SK-N-SH (cell line): ENCODE results near the gene IDH3G. TPM values are rescaled to one million over a fixed set of nuclear protein-coding genes. Genes with fewer than 3 reads are reported as not detected.

Experiments
- CTCF ChIA-PET: fragments of 300-600, 350-600 bp; formaldehyde crosslinking; extraction: SDS; loops from one replicate; lab custom pipeline; 2021; lab: Yijun Ruan, JAX
- POLR2A ChIA-PET: fragments of 350-600 bp; sonication (Branson Sonifier 250); formaldehyde crosslinking; extraction: SDS; loops from one replicate; lab custom pipeline; 2020; ENCODE audit warnings: antibody characterized with exemption, inconsistent platforms; lab: Yijun Ruan, JAX
- DNase-seq: peaks from one replicate; pipeline ENCODE4 v3.0.0; 2012
- H2AFZ ChIP-seq: fragments of 200-600 bp; sonication (generic); 2 replicates; pipeline ENCODE4 v1.8.1; 2016; ENCODE audit warnings: antibody characterized with exemption, mild to moderate bottlenecking, low read depth
- H3F3A ChIP-seq: fragments of 200-600 bp; sonication (generic); replicated peaks from 2 replicates; pipeline ENCODE3; 2016; ENCODE audit warnings: antibody characterized with exemption, mild to moderate bottlenecking; ENCODE audit not compliant: insufficient read depth
- H3K27ac ChIP-seq, 2 experiments: fragments of 200-500 bp in 1 of 2; fragments of 200-600 bp in 1 of 2; sonication (Bioruptor generic) in 1 of 2; sonication (generic), shearing (Covaris generic) in 1 of 2; 2 replicates each; pipeline versions ENCODE4 v1.5.1 to v1.6.1; 2014 to 2016; ENCODE audit warnings: low read depth in 2 of 2, inconsistent platforms in 1 of 2, low read length in 1 of 2, mild to moderate bottlenecking in 1 of 2, mixed read lengths in 1 of 2
- H3K27me3 ChIP-seq: fragments of 200-600 bp; sonication (generic), shearing (Covaris generic); 2 replicates; pipeline ENCODE4 v1.6.1; 2016; ENCODE audit warnings: mixed run types; ENCODE audit not compliant: insufficient read depth
- H3K36me3 ChIP-seq, 2 experiments: fragments of 200-500 bp in 1 of 2; fragments of 200-600 bp in 1 of 2; sonication (Bioruptor generic) in 1 of 2; sonication (generic) in 1 of 2; replicated peaks in 1 of 2; 2 replicates each; pipeline versions ENCODE3 to v1.5.1; 2014 to 2016; ENCODE audit warnings: low read length in 1 of 2, mild to moderate bottlenecking in 1 of 2; ENCODE audit not compliant: insufficient read depth in 2 of 2, control insufficient read depth in 1 of 2
- H3K4me1 ChIP-seq, 2 experiments: fragments of 200-500 bp in 1 of 2; fragments of 200-600 bp in 1 of 2; sonication (Bioruptor generic) in 1 of 2; sonication (generic), shearing (Covaris generic) in 1 of 2; 2 replicates each; pipeline versions ENCODE4 v1.5.1 to v1.6.1; 2014 to 2016; ENCODE audit warnings: low read depth in 1 of 2, low read length in 1 of 2, mixed run types in 1 of 2; ENCODE audit not compliant: insufficient read depth in 2 of 2, control insufficient read depth in 1 of 2
- H3K4me2 ChIP-seq: fragments of 200-600 bp; sonication (generic), shearing (Covaris generic); 2 replicates; pipeline ENCODE4 v1.6.1; 2017; ENCODE audit warnings: mixed run types
- H3K4me3 ChIP-seq, 2 experiments: fragments of 200-500 bp in 1 of 2; fragments of 200-600 bp in 1 of 2; sonication (Bioruptor generic) in 1 of 2; sonication (generic), shearing (Covaris generic) in 1 of 2; 2 replicates each; pipeline versions ENCODE4 v1.5.1 to v1.8.1; 2014 to 2016; ENCODE audit warnings: low read depth in 2 of 2, inconsistent platforms in 1 of 2, low read length in 1 of 2, mild to moderate bottlenecking in 1 of 2, mixed read lengths in 1 of 2, moderate library complexity in 1 of 2
- H3K79me2 ChIP-seq: fragments of 200-600 bp; sonication (generic); 2 replicates; pipeline ENCODE4 v1.8.1; 2017; ENCODE audit warnings: mild to moderate bottlenecking; ENCODE audit not compliant: insufficient read depth
- H3K9ac ChIP-seq: fragments of 200-600 bp; sonication (generic); 2 replicates; pipeline ENCODE4 v1.6.1; 2017; ENCODE audit warnings: mixed run types
- H3K9me2 ChIP-seq: fragments of 200-600 bp; sonication (generic); 2 replicates; pipeline ENCODE4 v1.6.1; 2017; ENCODE audit warnings: mixed run types
- H3K9me3 ChIP-seq: fragments of 200-600 bp; sonication (generic); 2 replicates; pipeline ENCODE4 v1.6.1; 2017; ENCODE audit warnings: mixed run types, mild to moderate bottlenecking, moderate library complexity
- H4K20me1 ChIP-seq: fragments of 200-600 bp; sonication (generic); 2 replicates; pipeline ENCODE4 v1.6.1; 2017; ENCODE audit warnings: mild to moderate bottlenecking, mixed run types; ENCODE audit not compliant: insufficient read depth
- CTCF ChIP-seq: fragments of 200-600 bp; sonication (generic); IDR thresholded peaks from 2 replicates; pipeline ENCODE4 v1.6.1; 2017; ENCODE audit warnings: antibody characterized with exemption, mild to moderate bottlenecking, moderate library complexity
- ELF1 ChIP-seq: IDR thresholded peaks from 2 replicates; pipeline ENCODE4 v1.4.0; 2012
- FOSL2 ChIP-seq: IDR thresholded peaks from 2 replicates; pipeline ENCODE4 v1.4.0; 2012; ENCODE audit warnings: low read depth, mild to moderate bottlenecking, moderate library complexity, borderline replicate concordance
- FOXJ3 ChIP-seq: sonication (generic); formaldehyde crosslinking; IDR thresholded peaks from 2 replicates; pipeline ENCODE4 v1.5.1; 2020; ENCODE audit warnings: mild to moderate bottlenecking, missing genetic modification reagents
- FOXM1 ChIP-seq: IDR thresholded peaks from 2 replicates; pipeline ENCODE4 v1.4.0; 2012; ENCODE audit warnings: low read depth, mild to moderate bottlenecking
- GABPA ChIP-seq: IDR thresholded peaks from 2 replicates; pipeline ENCODE4 v1.4.0; 2012; ENCODE audit warnings: low read depth, mild to moderate bottlenecking
- JUND ChIP-seq: IDR thresholded peaks from 2 replicates; pipeline ENCODE4 v1.4.0; 2012
- MXI1 ChIP-seq: IDR thresholded peaks from 2 replicates; pipeline ENCODE4 v1.6.1; 2012; ENCODE audit warnings: mild to moderate bottlenecking, low read depth, low read length, improper control_type of control experiment
- NFIC ChIP-seq: IDR thresholded peaks from 2 replicates; pipeline ENCODE4 v1.4.0; 2012; ENCODE audit warnings: borderline replicate concordance
- NRF1 ChIP-seq: IDR thresholded peaks from 2 replicates; pipeline ENCODE4 v1.6.1; 2012; ENCODE audit warnings: low read depth, mild to moderate bottlenecking, low read length
- PBX3 ChIP-seq: IDR thresholded peaks from 2 replicates; pipeline ENCODE4; 2012
- RXRA ChIP-seq: IDR thresholded peaks from 2 replicates; pipeline ENCODE4 v1.4.0; 2012; ENCODE audit warnings: low read depth, mild to moderate bottlenecking, borderline replicate concordance
- SMC3 ChIP-seq: IDR thresholded peaks from 2 replicates; pipeline ENCODE4 v1.6.1; 2012; ENCODE audit warnings: low read depth, low read length, improper control_type of control experiment
- TCF12 ChIP-seq: IDR thresholded peaks from 2 replicates; pipeline ENCODE4 v1.4.0; 2012
- TEAD4 ChIP-seq: IDR thresholded peaks from 2 replicates; pipeline ENCODE4 v1.4.0; 2012; ENCODE audit warnings: mild to moderate bottlenecking, borderline replicate concordance; ENCODE audit not compliant: insufficient read depth
- YY1 ChIP-seq: IDR thresholded peaks from 2 replicates; pipeline ENCODE4 v1.4.0; 2012; ENCODE audit warnings: low read depth, mild to moderate bottlenecking
- WGBS: methylation state at CpG from one replicate; pipeline ENCODE4 v1.1.6; 2017; ENCODE audit warnings: low lambda C conversion rate; 5-methylcytosine and 5-hydroxymethylcytosine counted together
- polyA plus RNA-seq, 3 experiments: library from polyadenylated mRNA; depleted of rRNA; stranded (reverse); fragments of >200 nt; gene quantifications; 2 replicates each; pipeline ENCODE4 v1.2.3, GENCODE V29; 2012
- TF ChIP-seq, protein P1 (sequence below): fragments of 150-350 bp; IDR thresholded peaks from 2 replicates; pipeline ENCODE4 v1.6.1; 2016; ENCODE audit warnings: mild to moderate bottlenecking, low read depth, low read length
- TF ChIP-seq, protein P2 (sequence below): IDR thresholded peaks from 2 replicates; pipeline ENCODE4 v1.6.1; 2012; ENCODE audit warnings: mild to moderate bottlenecking, low read depth, low read length, moderate library complexity

The IDH3G gene
- polyA plus RNA-seq, 1 of the 3 experiments (the other 2 are of a cell fraction), result 107 TPM

GRCh38 chrX:153814591-153815315 lies 20.6 kb upstream of the IDH3G start (continued):
- TF ChIP-seq PBX3 (no peak), FOXM1 (no peak), YY1 (no peak)

DNA sequence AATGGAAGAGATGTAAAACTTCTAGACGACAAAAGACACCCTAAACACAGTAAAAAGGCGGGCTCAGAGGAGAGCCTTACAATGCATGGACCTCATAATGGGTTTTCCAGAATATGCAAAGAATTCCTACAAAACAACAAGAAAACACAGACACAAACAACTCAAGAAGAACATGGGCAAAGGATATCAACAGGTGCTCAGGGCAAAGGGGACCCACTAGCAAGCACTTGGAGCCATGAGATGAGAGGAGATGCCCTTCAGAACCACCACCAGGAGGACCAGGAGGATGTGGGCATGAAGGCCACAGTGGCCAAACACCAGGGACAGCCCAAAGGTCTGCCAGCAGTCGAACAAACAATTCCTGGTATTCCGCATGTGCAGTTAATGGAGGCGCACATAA lies 19.0 kb upstream of the IDH3G start:
- H3K9me2 ChIP-seq, result no peaks in the 10 kb centered on the region
- H3K9ac ChIP-seq, result no peak overlapping the region
- no peak for TF ChIP-seq TEAD4
- TF ChIP-seq CTCF, result no peak
- TF ChIP-seq, protein P1, sequence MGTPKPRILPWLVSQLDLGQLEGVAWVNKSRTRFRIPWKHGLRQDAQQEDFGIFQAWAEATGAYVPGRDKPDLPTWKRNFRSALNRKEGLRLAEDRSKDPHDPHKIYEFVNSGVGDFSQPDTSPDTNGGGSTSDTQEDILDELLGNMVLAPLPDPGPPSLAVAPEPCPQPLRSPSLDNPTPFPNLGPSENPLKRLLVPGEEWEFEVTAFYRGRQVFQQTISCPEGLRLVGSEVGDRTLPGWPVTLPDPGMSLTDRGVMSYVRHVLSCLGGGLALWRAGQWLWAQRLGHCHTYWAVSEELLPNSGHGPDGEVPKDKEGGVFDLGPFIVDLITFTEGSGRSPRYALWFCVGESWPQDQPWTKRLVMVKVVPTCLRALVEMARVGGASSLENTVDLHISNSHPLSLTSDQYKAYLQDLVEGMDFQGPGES, result no peak
- no peak for TF ChIP-seq ELF1
- TF ChIP-seq FOXJ3 (CRISPR knock-in tag), result no peak
- TF ChIP-seq NRF1, result no peak
- no peak for TF ChIP-seq NFIC
- no peak for TF ChIP-seq FOSL2
- no peak for TF ChIP-seq SMC3
- TF ChIP-seq RXRA, result no peak
- TF ChIP-seq, protein P2, sequence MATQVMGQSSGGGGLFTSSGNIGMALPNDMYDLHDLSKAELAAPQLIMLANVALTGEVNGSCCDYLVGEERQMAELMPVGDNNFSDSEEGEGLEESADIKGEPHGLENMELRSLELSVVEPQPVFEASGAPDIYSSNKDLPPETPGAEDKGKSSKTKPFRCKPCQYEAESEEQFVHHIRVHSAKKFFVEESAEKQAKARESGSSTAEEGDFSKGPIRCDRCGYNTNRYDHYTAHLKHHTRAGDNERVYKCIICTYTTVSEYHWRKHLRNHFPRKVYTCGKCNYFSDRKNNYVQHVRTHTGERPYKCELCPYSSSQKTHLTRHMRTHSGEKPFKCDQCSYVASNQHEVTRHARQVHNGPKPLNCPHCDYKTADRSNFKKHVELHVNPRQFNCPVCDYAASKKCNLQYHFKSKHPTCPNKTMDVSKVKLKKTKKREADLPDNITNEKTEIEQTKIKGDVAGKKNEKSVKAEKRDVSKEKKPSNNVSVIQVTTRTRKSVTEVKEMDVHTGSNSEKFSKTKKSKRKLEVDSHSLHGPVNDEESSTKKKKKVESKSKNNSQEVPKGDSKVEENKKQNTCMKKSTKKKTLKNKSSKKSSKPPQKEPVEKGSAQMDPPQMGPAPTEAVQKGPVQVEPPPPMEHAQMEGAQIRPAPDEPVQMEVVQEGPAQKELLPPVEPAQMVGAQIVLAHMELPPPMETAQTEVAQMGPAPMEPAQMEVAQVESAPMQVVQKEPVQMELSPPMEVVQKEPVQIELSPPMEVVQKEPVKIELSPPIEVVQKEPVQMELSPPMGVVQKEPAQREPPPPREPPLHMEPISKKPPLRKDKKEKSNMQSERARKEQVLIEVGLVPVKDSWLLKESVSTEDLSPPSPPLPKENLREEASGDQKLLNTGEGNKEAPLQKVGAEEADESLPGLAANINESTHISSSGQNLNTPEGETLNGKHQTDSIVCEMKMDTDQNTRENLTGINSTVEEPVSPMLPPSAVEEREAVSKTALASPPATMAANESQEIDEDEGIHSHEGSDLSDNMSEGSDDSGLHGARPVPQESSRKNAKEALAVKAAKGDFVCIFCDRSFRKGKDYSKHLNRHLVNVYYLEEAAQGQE, result no peak
- TF ChIP-seq PBX3, result no peak
- no peak for TF ChIP-seq GABPA
- TF ChIP-seq JUND, result no peak
- no peak for TF ChIP-seq TCF12
- no peak for TF ChIP-seq MXI1
- H3K27ac ChIP-seq, result no peak overlapping the region
- ChIA-PET POLR2A (no interaction called here), CTCF (no interaction called here)
- 45% methylated on average over 5 of the region's 5 CpGs for WGBS
- no peaks in the 10 kb centered on the region for H3K36me3 ChIP-seq
- no peaks in the 10 kb centered on the region for H3K9me3 ChIP-seq
- H2AFZ ChIP-seq, result no peak overlapping the region
- H3K4me2 ChIP-seq, result no peak overlapping the region
- peaks cover 0 to 14% of the 10 kb centered on the region in 2 experiments; a peak in 1 of 4 replicates for H3K4me1 ChIP-seq
- no peaks in the 10 kb centered on the region for H3K79me2 ChIP-seq
- no peak overlapping the region for H3K4me3 ChIP-seq
- H4K20me1 ChIP-seq, result no peaks in the 10 kb centered on the region
- H3K27me3 ChIP-seq, result peaks cover 30% of the 10 kb centered on the region; the same call in 1 of the 2 replicates
- no peaks in the 10 kb centered on the region for H3F3A ChIP-seq
- DNase-seq, result no peak
